Measurements from ENCODE around the gene KCNQ5.

DNA sequence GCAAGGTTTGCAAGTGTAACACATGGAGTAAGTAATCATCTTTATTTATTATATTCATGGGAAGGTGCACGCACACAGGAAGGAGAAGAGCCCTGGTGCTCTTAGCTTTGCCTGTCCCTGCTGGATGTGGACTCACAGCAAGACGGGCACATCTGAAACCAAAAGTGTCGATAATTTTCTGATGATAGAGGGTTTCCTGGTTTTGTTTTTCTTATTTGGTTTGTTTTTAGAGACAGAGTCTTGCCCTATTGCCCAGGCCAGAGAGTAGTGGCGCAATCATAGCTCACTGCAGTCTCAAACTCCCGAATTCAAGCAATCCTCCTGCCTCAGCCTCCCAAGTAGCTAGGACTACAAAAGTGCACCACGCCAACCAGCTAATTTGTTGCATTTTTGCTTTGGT lies 611.2 kb downstream of the KCNQ5 start:
- TF ChIP-seq, protein P1, sequence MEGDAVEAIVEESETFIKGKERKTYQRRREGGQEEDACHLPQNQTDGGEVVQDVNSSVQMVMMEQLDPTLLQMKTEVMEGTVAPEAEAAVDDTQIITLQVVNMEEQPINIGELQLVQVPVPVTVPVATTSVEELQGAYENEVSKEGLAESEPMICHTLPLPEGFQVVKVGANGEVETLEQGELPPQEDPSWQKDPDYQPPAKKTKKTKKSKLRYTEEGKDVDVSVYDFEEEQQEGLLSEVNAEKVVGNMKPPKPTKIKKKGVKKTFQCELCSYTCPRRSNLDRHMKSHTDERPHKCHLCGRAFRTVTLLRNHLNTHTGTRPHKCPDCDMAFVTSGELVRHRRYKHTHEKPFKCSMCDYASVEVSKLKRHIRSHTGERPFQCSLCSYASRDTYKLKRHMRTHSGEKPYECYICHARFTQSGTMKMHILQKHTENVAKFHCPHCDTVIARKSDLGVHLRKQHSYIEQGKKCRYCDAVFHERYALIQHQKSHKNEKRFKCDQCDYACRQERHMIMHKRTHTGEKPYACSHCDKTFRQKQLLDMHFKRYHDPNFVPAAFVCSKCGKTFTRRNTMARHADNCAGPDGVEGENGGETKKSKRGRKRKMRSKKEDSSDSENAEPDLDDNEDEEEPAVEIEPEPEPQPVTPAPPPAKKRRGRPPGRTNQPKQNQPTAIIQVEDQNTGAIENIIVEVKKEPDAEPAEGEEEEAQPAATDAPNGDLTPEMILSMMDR (IDR thresholded peaks at IDR 0.05): no peak
- TF ChIP-seq POLR2A (IDR thresholded peaks at IDR 0.05): no peak
